HG02642 (cell line): ENCODE results near the gene KLHL30.

Experiments
- ATAC-seq: cut with Tn5 transposase; IDR thresholded peaks from one replicate; pipeline ENCODE4 v1.9.1; 2021; ENCODE audit warnings: mild to moderate bottlenecking; ENCODE audit not compliant: unreplicated experiment, poor library complexity

Gene KLHL30

GRCh38 chr2:238130111-238130695 is 8.3 kb upstream of the KLHL30 start:
- ATAC-seq = no peak

GRCh38 chr2:238130696-238131628 is 7.5 kb upstream of the KLHL30 start:
- no peak for ATAC-seq

- ATAC-seq = no peak
Measured at GRCh38 chr2:238131761-238132462, 6.6 kb upstream of the KLHL30 start.

DNA sequence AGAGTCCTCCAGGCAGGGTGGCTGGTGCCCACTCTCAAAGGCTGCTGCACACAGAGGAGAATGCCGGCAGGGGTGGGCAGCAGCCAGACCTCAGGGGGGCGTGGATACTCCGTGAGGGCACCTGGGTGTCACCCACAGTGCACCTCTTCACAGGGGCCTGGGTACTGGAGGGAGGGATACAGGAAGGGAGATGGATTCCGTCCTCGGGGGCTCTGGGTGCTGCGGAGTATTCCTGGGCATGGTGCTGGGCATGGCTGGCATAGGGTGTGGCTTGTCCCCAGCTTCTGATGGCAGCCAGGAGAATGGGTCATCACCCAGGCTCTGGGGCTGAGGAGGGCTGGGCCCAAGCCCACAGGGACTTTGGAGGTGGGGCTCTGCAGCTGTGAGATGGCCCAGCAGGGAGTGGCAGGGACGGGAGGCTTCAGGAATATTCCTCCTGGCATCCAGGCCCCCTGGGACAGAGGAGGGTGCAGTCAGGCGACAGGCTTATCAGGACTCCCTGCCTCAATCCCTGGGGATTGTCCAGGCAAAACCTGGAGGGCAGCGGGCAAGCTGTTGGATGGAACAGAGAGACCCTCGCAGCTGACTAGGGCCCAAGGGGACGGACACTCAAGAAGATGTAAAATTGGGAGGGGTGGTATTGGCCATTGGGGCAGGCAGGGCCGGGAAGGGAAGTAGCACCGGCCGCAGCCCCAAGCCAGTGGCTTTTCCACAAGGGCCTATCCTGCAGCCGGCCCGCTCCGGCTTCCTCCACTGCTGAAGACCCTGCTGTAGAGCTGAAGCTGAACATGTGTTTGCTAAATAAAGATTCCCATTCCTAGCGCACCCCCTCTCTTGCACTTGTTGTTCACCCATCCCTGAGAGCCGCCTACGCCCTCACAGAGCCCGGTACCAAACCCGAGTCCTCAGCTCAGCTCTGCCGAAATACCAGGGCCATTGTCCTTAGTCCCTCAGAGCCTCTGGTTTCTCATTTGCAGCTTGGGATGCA is 5.7 kb upstream of the KLHL30 start:
- no peak for ATAC-seq

DNA sequence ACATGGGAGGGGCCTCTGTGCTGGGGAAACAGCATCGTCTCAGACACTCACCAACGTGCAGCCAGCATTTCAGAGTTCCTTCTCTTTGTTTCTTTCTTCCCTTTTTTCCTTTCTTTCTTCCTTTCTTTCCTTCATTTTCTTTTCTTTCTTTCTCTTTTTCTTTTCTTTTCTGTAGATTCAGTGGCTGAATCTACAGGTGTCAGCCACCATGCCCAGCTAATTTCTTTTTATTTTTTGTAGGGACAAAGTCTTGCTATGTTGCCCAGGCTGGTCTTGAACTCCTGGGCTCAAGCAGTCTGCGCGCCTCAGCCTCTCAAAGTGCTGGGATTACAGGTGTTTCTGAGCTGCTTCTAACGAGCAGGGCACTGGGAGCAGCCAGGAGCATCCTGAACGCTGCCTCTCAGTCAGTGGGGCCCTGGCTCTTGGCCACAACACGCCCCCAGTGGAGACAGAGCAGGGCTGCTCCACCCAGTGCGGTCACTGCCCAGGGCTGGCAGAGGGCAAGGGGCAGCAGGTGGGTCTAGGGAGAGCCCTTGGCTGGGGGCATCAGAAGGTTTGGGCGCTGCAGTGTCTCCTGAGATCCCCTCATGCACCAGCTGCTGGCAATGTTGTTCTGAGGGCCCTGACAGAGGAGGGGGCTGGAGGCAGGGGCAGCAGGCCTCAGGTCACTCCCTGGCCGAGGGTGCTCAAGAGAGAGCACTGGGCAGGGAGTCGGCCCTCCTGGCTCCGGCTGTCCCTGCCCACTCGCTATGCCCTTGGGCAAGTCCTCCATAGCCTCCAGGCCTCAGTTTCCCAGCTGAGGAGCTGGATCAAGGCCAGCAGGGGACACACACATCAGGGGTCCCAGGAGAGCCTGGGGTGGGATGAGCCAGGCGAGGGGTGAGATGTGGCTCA is 4.7 kb upstream of the KLHL30 start:
- no peak for ATAC-seq

- no peak for ATAC-seq
Measured at GRCh38 chr2:238134393-238134785, 4.1 kb upstream of the KLHL30 start.

- ATAC-seq = no peak
Measured at GRCh38 chr2:238135601-238136150, 2.8 kb upstream of the KLHL30 start.

DNA sequence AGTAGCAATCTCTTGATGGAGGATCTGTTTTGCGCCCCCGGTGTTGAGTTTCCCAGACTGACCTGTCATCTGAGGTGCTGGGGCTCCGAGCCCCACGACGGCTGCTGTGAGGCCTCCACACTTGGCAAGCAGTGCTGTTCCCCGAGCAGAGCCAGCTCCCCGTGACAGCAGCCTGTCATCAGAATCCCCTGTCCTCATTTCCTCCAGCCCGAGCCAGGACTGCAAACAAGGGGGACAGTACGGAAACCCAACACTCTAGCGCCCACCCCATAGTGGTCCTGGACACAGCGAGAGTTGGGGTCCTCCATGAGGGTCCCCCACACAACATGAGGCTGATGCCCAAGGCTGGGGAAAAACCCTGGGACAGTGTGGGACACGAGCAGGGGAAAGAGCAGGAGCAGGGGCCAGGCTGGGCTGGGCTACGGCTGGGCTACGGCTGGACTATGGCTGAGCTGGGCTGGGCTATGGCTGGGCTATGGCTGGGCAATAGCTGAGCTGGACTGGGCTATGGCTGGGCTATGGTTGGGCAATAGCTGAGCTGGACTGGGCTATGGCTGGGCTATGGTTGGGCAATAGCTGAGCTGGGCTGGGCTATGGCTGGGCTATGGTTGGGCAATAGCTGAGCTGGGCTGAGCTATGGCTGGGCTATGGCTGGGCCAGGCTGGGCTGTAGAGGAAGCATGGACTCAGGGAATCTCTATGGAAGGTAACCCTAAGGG is 1.5 kb upstream of the KLHL30 start:
- ATAC-seq = no peak

DNA sequence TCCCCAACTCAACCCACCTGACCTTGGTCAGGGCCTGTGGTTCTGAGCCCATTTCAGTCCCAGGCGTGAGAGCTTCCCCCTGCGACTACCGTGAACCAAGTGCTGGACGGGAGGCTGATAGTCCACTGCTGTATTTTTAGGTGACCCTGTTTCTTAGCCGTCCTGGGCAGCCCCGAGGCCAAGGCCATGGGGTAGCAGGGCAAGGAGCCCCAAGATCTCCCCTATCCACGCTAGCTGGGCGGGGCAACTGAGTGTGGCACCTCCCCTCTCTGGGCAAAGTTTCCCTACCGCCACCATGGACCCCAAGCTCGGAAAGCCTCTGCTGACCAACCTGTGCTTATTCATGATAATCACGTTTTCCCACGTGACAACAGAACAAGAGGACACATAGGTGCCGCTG is 583 bp upstream of the KLHL30 start:
- no peak for ATAC-seq

GRCh38 chr2:238139196-238140039 is 950 bp downstream of the KLHL30 start:
- ATAC-seq = no peak

DNA sequence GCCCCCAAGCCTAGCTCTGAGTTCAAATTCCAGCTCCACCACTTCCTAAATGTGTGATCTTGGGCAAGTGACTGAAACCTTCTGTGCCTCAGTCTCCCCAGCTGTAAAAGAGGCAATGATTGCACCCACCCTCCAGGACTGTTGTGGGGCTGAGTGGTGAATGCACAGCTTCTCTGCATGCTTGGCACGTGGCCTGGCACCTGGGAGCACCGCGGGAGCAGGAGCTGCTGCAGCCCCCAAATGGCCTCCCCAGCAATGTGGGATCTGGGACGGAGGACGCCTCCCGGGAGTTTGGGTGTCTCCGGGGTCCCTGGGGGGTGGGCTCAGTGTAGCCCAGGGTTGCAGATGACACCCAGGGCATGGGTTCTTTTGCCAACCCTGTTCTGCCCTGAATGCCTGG is 1.6 kb downstream of the KLHL30 start:
- ATAC-seq = no peak

DNA sequence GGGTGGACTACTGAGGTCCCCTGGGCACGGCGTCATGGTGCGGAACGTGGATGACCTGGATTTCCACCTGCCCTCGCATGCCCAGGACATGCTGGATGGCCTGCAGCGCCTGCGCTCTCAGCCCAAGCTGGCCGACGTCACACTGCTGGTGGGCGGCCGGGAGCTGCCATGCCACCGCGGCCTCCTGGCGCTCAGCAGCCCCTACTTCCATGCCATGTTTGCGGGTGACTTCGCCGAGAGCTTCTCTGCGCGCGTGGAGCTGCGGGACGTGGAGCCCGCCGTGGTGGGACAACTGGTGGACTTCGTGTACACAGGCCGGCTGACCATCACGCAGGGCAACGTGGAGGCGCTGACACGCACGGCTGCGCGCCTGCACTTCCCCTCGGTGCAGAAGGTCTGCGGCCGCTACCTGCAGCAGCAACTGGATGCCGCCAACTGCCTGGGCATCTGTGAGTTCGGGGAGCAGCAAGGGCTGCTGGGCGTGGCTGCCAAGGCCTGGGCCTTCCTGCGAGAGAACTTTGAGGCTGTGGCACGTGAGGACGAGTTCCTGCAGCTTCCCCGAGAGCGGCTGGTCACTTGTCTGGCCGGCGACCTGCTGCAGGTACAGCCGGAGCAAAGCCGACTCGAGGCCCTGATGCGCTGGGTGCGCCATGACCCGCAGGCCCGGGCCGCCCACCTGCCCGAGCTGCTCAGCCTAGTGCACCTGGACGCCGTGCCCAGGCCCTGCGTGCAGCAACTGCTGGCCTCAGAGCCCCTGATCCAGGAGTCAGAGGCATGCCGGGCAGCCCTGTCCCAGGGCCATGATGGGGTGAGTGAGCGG is 2.5 kb downstream of the KLHL30 start:
- no peak for ATAC-seq

DNA sequence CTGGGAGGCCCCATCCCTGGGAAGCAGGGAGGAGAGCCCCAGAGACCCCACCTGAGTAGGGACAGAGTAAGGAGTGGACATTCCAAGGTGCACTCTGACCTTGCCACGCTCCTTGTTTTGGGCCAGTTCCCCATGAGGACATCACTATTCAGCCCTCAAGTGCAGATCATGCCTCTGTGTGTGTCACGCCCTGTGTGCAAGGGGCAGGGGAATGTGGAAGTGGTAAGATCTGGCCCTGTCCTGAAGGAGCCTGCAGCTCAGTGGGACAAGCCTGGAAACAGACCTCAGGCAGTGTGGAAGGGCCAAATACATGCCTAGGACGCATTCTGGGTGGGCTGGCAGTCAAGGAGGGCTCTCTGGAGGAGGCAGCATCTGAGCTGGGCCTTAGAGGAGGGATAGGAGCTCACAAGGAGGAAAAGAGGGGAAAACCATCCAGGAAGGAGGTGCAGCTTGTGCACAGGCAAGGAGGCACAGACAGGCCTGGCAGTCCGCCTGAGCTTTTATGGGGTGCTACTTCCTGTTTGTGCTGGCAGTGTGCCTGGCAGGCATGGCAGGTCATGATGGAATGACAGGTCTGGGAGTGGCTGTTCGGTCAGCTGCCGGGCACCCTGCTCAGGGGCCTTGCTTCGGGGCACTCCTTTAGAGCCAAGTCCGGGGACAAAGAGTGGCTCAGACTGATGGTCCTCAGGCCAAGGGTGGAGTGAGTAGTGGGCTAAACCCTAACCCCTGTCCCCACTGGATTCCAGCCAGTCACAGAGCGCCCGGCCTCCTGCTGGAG is 3.3 kb downstream of the KLHL30 start:
- ATAC-seq = no peak

- ATAC-seq = no peak
Measured at GRCh38 chr2:238142382-238143205, 4.1 kb downstream of the KLHL30 start.
